Gastrocnemius medialis (tissue), 4 donors: ENCODE results near the gene ACAA2. TPM values are rescaled to one million over a fixed set of nuclear protein-coding genes. Genes with fewer than 3 reads are reported as not detected.

Experiments used
- ATAC-seq, 2 donors: fragments of 150-250 bp; one replicate each; pipeline ENCODE4 v1.9.1; 2016
- DNase-seq, 2 donors: peaks; one replicate each; pipeline ENCODE4 v3.0.0-alpha.2; 2019
- H3K27ac ChIP-seq, 4 donors: fragments of 200-600 bp; sonication (generic); 1 replicate in 1 of 4; 2 replicates in 3 of 4; pipeline ENCODE4 v1.5.1; 2016 to 2018; ENCODE audit warnings: mild to moderate bottlenecking in 2 of 4, moderate library complexity in 1 of 4
- H3K27me3 ChIP-seq, 3 donors: fragments of 200-600 bp; sonication (generic) in 2 of 3; 1 replicate in 1 of 3; 2 replicates in 2 of 3; pipeline versions ENCODE4 v1.5.1 to v1.6.0; 2016 to 2019; ENCODE audit warnings: mild to moderate bottlenecking in 1 of 3, moderate library complexity in 1 of 3
- H3K36me3 ChIP-seq, 2 donors: fragments of 200-600 bp; sonication (generic) in 1 of 2; one replicate each; pipeline ENCODE4 v1.5.1; 2017 to 2018
- H3K4me1 ChIP-seq, 2 donors: fragments of 200-600 bp; sonication (generic) in 1 of 2; one replicate each; pipeline ENCODE4 v1.5.1; 2016 to 2017; ENCODE audit warnings: mild to moderate bottlenecking in 2 of 2
- H3K4me3 ChIP-seq, 4 donors: fragments of 200-600 bp; sonication (generic) in 3 of 4; 1 replicate in 1 of 4; 2 replicates in 3 of 4; pipeline ENCODE4 v1.5.1; 2016 to 2019; ENCODE audit warnings: mild to moderate bottlenecking in 2 of 4
- H3K9me3 ChIP-seq, 3 donors: fragments of 200-600 bp; sonication (generic) in 2 of 3; 1 replicate in 1 of 3; 2 replicates in 2 of 3; pipeline ENCODE4 v1.5.1; 2016 to 2019
- POLR2A ChIP-seq, 2 donors: fragments of 450-650 bp; IDR thresholded peaks; one replicate each; pipeline ENCODE4 v1.6.1; 2017; ENCODE audit warnings: antibody characterized with exemption in 2 of 2, mild to moderate bottlenecking in 2 of 2, moderate library complexity in 2 of 2
- in situ Hi-C, 4 donors: fragments of 200-750 bp; cut with MboI; loops; one replicate each; pipeline versions ENCODE4 v1.15.0 to v1.8.0; 2017; ENCODE audit warnings: low sequenced_read_pairs in 4 of 4
- intact Hi-C: fragments of 100-400 bp; cut with DNase I; formaldehyde crosslinking; loops from one replicate; pipeline ENCODE4 v1.15.1; 2023; ENCODE audit warnings: low total_unique reads
- total RNA-seq, 4 donors: library from RNA; depleted of rRNA; stranded (reverse); fragments of >200 nt; gene quantifications; one replicate each; pipeline versions ENCODE4 v1.1.0 to v1.2.3, GENCODE V29; 2016
- TF ChIP-seq, protein P1 (sequence below), 5 experiments: fragments of 450-650 bp in 3 of 5; fragments of 200-600 bp in 2 of 5; sonication (generic) in 2 of 5; IDR thresholded peaks in 4 of 5; conservative IDR thresholded peaks in 1 of 5; 1 replicate in 4 of 5; 2 replicates in 1 of 5; pipeline ENCODE4 v1.5.1; 2016 to 2019; ENCODE audit warnings: antibody characterized with exemption in 5 of 5, mild to moderate bottlenecking in 3 of 5, moderate library complexity in 3 of 5

The ACAA2 gene
- total RNA-seq: 10 to 100 TPM; 73.7 to 95.7 (median 79.6) TPM

DNA sequence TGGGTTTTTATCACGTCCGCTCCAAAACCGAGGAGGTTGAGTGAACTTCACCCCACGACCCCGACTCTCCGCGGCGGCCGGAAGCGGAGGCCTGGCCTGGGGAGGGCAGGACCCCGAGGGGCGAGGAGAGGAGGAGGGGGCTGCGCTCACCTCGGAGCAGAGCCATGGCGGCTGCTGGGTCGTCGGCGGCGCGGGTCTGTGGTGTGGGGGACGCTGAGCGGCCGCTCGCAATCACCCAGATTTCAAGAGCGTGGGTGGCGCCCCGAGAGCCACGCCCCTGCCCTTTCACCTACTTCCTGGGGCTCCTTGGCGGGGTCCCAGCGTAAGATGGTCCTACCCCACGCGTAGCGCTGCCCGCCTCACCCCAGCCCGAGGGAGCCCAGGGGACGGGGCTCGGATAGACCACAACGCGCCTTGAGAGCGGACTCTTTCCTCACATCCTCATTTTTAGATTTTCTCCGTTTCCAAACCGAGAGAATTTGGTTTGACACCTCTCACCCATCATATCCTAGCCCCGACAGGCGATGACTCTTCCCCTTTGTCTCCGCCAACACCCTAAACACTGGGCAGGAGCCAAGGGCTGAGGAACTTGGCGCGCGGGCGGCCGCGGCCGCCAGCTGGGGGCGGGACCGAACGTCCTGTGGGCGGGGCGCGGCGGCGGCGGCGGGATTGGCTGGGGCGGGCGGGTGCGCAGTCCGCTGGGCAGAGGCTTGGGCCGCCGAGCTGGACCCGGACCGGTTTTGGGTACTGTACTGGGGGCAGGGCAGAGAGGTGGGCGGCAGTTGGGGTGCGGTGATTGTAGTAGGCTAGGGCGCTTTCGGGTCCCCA is at the start of gene ACAA2:
ACAA2 (minus strand) TSS at position 215 of the 828 bp plus-strand sequence; CDS start at position 166, 49 bp downstream.
- intact Hi-C loops: loop anchor here (2.0 to 10.0 kb wide), 7 partner anchors 44 to 1879 kb away; partner anchors contain the start of genes C18orf32, CXXC1, MBD1 and RPL17
- DNase-seq: peak; percentile 78 to 82
- peak; percentile 38 to 65 for TF ChIP-seq POLR2A (IDR thresholded peaks at IDR 0.05)
- TF ChIP-seq, protein P1, sequence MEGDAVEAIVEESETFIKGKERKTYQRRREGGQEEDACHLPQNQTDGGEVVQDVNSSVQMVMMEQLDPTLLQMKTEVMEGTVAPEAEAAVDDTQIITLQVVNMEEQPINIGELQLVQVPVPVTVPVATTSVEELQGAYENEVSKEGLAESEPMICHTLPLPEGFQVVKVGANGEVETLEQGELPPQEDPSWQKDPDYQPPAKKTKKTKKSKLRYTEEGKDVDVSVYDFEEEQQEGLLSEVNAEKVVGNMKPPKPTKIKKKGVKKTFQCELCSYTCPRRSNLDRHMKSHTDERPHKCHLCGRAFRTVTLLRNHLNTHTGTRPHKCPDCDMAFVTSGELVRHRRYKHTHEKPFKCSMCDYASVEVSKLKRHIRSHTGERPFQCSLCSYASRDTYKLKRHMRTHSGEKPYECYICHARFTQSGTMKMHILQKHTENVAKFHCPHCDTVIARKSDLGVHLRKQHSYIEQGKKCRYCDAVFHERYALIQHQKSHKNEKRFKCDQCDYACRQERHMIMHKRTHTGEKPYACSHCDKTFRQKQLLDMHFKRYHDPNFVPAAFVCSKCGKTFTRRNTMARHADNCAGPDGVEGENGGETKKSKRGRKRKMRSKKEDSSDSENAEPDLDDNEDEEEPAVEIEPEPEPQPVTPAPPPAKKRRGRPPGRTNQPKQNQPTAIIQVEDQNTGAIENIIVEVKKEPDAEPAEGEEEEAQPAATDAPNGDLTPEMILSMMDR (IDR thresholded peaks at IDR 0.05 in 4 of 5, conservative IDR thresholded peaks at IDR 0.05 in 1 of 5): no peak
- H3K27ac ChIP-seq: peak within 1 kb of the TSS; percentile 93 to 99 (median 96)
- peaks cover 14 to 20% of the 10 kb centered on the region in 2 donors for H3K4me1 ChIP-seq
- in situ Hi-C loops: loop anchor here in 2 of 4 donors (25.0 kb wide), 1 partner anchor 474 kb away; the partner anchor contains the start of genes CXXC1 (in 2 of the 2) and MBD1 (in 2 of the 2)
- H3K27me3 ChIP-seq: no peaks in the 10 kb centered on the region
- H3K36me3 ChIP-seq: no peaks in the 10 kb centered on the region
- ATAC-seq: peak; percentile 90 to 91
- peak within 1 kb of the TSS; percentile 88 to 95 (median 92) for H3K4me3 ChIP-seq
- H3K9me3 ChIP-seq: no peaks in the 10 kb centered on the region

GRCh38 chr18:49862656-49863385 is 49.5 kb upstream of the ACAA2 start:
- in situ Hi-C loops: loop anchor here in 1 of 4 donors (25.0 kb wide), 1 partner anchor 351 kb away; no protein-coding TSS in a partner anchor
- H3K27me3 ChIP-seq: no peaks in the 10 kb centered on the region
- TF ChIP-seq POLR2A (IDR thresholded peaks at IDR 0.05): no peak
- TF ChIP-seq, protein P1 (IDR thresholded peaks at IDR 0.05 in 4 of 5, conservative IDR thresholded peaks at IDR 0.05 in 1 of 5): no peak

GRCh38 chr18:49861659-49862058 is 48.3 kb upstream of the ACAA2 start:
- Histone ChIP-seq H3K27me3 (no peaks in the 10 kb centered on the region), H3K36me3 (no peaks in the 10 kb centered on the region), H3K9me3 (no peaks in the 10 kb centered on the region), H3K4me3 (no peak overlapping the region), H3K27ac (no peak overlapping the region), H3K4me1 (no peaks in the 10 kb centered on the region)
- no peak for DNase-seq
- in situ Hi-C loops (loop anchor here in 1 of 4 donors (25.0 kb wide), 1 partner anchor 349 kb away; no protein-coding TSS in a partner anchor), intact Hi-C loops (no loop called here)
- no peak for ATAC-seq
- TF ChIP-seq, protein P1 (IDR thresholded peaks at IDR 0.05 in 4 of 5, conservative IDR thresholded peaks at IDR 0.05 in 1 of 5): no peak
- TF ChIP-seq POLR2A (IDR thresholded peaks at IDR 0.05): no peak

More at GRCh38 chr18:49862656-49863385, 49.5 kb upstream of the ACAA2 start:
- DNase-seq (no peak), ATAC-seq (no peak)
- Histone ChIP-seq H3K27ac (no peak overlapping the region), H3K36me3 (no peaks in the 10 kb centered on the region), H3K4me1 (no peaks in the 10 kb centered on the region), H3K9me3 (no peaks in the 10 kb centered on the region), H3K4me3 (no peak overlapping the region)
- intact Hi-C loops: no loop called here

DNA sequence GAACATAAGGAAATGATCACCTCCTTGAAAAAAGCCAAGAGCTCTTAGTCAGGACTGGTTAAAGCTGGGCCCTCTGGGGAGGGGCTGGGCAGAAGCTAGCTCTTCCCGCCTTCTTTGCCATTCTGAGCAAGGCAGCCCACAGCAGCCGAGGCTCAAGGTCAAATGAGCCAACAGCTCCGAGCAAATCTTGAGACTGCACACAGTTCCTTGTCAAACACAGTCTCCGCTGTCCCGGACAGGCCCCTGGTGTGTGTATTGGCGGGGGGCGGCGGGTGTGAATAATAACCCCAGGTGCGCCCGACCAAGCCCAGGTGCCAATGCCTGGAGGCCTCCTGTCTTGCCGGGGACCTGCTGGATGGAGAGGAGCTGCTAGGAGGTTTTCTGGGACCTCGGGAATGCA is 46.4 kb upstream of the ACAA2 start:
- no peaks in the 10 kb centered on the region for H3K27me3 ChIP-seq
- H3K27ac ChIP-seq: no peak overlapping the region
- ATAC-seq: no peak
- in situ Hi-C loops: loop anchor here (5.0 to 25.0 kb wide), 4 partner anchors 345 to 355 kb away; no protein-coding TSS in a partner anchor
- no peak overlapping the region for H3K4me3 ChIP-seq
- intact Hi-C loops: loop anchor here (2.0 to 5.0 kb wide), 3 partner anchors 47 to 349 kb away; partner anchors contain the start of gene ACAA2
- H3K4me1 ChIP-seq: no peaks in the 10 kb centered on the region
- H3K9me3 ChIP-seq: no peaks in the 10 kb centered on the region
- TF ChIP-seq, protein P1 (IDR thresholded peaks at IDR 0.05 in 4 of 5, conservative IDR thresholded peaks at IDR 0.05 in 1 of 5): no peak
- no peak for TF ChIP-seq POLR2A (IDR thresholded peaks at IDR 0.05)
- no peaks in the 10 kb centered on the region for H3K36me3 ChIP-seq
- no peak for DNase-seq
